Skeletal muscle cell (primary cell): ENCODE results near the gene MTG2.

Experiments used
- DNase-seq: peaks from one replicate; pipeline ENCODE4 v3.0.0-alpha.2; 2010; ENCODE audit warnings: low read depth
- H3K4me3 ChIP-seq: 2 replicates; pipeline ENCODE4 v1.5.1; 2011; ENCODE audit warnings: low read depth, mild to moderate bottlenecking, control low read depth, low read length, moderate library complexity

MTG2 gene, protein sequence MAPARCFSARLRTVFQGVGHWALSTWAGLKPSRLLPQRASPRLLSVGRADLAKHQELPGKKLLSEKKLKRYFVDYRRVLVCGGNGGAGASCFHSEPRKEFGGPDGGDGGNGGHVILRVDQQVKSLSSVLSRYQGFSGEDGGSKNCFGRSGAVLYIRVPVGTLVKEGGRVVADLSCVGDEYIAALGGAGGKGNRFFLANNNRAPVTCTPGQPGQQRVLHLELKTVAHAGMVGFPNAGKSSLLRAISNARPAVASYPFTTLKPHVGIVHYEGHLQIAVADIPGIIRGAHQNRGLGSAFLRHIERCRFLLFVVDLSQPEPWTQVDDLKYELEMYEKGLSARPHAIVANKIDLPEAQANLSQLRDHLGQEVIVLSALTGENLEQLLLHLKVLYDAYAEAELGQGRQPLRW

DNA sequence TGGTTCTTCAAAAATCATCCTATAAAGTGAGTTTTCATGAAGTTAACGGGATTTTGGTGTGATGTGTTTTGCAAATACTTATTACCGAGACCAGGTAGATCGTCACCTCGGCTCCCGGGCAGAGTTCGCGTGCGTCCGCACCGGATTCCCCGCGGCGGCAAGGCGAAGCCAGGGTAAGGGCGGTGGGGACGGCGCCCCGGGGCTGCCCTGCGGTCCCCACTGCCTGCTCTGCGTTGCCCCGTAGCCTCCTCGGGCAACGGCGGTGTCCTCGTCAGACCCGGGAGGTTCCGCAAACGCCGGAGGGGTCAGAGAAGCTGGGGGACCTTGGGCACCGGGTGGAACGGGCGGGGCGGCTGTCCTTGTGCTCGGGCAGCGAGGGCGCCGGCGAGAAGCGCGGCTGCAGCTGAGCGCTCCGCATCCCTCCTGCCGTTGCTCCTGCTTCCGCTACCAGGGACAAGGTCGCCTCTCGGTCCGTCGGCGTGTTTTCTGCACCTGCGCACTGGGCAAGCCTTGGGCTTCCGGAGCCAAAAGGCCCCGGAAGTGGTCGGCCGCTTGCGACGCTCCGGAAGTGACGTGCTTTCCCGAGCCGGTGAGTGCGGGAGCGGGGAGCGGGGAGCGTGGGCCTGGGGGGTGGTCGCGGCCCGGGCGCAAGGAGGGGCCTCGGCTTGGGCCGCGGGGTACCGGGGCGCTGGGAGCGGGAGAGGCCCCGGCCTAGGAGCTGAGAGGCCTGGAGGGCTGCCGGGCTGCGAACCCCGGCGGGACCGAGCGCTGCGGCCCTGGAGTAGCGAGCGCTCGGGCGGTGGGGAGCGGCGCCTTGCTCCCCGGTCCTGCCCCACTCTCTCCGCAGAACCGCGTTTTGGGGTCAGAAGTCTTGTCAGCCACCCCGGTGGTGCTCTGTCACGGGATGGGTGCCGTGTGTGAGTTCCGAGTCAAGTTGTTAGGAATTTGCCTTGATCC lies at the start of gene MTG2:
Gene MTG2 (plus strand): TSS at position 560 of the 957 bp plus-strand sequence. CDS start 10,393 bp downstream, outside the sequence.
- H3K4me3 ChIP-seq, result peak within 1 kb of the TSS; percentile 99
- peak; percentile 80 for DNase-seq

DNA sequence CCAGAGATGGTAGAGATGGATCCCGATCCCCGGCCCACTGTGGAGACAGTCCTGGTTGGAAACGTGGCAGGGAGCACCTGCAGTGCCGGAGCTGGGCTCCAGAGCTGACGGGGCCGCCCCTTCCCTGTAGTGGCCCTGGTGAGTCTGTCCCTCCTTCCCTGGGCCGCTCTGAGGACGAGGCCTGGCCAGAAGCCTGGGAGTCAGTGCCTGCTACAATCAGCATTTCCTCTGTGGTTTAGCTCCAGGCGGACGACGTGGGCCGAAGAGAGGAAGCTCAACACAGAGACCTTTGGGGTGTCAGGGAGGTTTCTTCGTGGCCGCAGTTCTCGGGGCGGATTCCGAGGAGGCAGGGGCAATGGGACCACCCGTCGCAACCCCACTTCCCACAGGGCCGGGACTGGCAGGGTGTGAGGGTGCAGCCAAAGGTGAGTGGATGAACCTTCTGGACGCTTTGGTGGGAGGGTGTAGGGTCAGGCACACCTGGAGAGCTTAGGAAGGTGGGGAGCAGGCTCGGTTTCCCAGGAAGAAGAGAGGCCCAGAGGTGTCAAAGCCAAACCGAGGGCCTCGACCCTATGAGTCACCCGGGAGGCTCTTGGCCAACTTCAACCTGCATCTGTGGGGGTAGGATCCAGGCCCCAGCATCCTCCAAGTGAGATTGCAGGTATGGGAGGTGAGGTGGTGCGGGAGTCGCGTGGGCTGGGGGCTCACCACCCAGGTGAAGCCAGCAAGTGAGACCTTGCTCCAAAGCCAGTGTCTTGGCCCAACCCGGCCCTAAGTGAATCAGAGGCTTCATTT lies 49.6 kb upstream of the MTG2 start:
- no peak for DNase-seq
- H3K4me3 ChIP-seq, result no peak overlapping the region

DNA sequence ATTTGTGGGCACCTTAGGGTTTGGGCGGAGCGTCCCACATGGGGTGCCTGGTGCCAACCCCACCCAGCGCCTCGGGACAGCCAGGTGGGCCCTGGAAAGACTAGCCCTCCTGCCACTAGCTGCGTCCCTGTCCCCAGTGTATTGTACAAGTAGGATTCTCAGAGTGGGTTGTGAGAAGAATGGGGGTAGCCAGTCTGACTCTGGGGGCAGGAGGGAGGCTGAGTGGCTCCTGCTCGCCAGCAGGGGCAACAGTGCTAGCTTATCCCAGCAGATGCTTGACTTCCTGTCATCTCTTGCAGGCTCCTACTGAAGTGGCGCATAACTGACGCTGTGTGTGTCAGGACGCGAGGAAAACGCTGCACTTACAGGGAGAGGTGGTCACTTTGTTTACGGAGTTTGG lies 49.0 kb upstream of the MTG2 start:
- no peak overlapping the region for H3K4me3 ChIP-seq
- no peak for DNase-seq

DNA sequence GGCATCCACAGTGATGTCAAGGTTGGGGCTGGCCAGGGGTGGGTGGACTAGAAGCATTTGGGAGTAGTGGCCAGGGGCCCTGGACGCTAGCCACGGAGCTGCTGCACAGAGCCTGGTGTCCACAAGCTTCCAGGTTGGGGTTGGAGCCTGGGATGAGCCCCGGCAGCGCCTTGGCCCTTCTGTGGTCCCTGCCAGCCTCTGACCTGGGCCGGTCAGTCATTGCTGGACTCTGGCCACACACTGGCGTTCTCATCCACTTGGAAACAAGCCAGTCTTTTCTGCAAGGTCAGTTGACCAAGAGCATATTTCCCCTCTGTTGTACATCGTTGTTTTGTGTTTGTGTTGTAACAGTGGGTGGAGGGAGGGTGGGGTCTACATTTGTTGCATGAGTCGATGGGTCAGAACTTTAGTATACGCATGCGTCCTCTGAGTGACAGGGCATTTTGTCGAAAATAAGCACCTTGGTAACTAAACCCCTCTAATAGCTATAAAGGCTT lies 48.0 kb upstream of the MTG2 start:
- H3K4me3 ChIP-seq, result no peak overlapping the region
- no peak for DNase-seq

DNA sequence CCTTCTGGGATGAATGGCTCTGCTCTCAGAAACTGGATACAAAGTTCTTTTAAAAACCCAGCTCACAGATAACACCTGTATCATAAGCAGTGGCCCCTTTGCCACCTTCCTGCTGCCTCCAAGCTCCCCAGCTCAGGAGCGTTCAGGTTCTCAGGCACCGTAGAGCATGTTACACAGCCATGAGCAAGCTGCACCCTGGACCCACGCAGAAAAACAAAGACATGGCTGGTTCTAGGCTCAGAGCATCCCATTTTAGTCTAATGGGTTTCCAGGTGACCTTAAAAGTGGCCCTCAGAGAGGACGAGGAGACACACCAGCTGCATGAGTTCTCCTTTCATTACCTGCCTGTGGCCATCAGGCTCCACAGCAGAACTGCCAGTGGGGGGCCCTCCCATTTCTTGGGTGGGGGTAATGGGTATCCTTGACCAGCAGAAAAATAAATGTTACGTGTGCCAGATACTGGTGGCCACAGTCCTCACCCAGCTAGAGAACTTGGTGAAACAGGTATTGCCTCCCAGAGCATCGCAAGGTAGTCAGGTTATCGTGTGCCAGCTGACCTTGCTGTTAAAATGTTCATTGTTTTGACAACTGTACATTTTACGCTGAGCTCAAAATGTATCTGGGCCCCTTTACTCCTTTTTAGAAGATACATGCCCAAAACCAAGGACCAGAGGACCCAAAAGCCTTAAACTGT lies 47.1 kb upstream of the MTG2 start:
- no peak overlapping the region for H3K4me3 ChIP-seq
- DNase-seq, result no peak

DNA sequence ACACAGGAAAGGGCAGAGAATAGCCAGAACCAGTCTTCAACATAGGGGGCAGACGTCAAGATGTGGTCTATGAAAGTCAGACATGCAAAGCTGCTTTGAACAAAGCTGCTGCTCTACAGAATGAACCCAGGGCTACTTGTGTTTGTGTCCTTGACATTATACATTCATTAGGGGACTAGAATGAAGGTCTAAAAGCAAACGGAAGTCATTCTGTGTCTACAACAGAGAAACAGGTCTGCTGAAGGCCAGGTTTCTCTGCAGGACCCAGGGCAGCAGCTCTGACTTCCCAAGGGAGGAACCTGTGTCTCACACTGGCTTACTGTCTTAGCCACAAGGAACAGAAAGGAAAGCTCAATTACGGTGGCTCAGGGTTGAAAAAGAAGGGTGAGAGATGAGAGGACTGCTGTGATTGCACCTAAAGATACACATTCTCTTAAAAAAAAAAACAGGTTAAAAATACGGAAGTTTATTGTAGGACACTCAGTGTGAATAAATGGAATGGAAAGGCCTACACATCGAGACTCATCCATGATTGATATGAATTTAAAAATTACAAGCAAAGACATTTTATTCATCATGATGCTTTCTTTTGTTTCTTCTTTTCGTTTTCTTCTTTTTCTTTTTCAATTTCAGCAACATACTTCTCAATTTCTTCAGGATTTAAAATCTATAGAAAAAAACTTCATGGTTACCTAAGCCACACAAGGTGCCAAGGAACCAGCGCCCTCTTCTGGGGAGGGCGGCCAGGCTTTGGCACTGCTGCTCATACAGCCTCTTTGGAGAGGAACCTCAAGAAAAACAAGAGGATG lies 46.3 kb upstream of the MTG2 start:
- DNase-seq, result no peak
- no peak overlapping the region for H3K4me3 ChIP-seq

DNA sequence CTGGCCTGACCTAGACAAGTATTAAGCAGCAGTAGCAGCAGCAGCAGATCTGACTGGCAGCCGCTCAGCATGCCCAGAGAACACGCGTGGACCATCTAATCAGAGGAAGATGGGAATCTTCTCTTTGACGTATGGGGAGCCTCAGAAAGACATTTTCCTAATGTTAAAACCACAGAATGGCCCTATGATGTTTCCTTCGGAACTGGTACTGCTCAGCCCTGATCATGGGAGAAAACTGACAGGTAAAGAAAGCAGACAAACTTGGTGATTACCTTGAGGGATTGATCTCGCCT lies 45.8 kb upstream of the MTG2 start:
- no peak for DNase-seq

DNA sequence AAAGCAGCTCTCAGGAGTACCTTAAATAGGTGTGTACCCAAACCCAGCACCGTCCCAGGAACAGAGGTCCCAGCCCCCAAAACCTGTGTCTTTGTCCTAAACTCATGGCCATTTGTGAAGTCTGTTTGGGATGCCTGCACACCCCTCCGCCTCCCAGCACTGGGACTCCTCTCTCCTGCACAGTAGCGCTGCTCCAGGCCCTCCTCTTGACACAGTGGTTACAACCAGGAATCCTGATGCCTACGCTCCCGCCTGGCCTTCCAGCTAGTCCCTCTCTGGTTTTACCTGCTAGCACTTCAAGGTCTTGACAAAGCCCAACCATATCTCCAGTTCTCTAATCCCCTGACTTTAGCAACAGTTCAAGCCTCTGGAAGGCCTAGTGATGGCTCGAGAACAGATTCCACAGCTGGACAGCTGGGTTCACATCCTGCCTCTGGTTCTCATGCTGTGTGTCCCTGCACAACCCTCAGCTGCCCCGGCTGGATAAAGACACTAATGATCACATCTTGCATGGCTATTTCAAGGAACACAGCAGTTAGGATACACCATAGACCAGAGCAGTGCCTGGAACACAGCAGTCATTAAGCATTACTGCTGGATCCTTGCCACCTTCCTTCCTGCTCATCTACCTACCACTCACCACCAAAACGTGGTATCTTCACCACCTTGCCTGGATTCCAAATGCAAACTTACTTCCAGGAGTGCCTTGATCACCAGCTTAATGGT lies 45.2 kb upstream of the MTG2 start:
- H3K4me3 ChIP-seq, result no peak overlapping the region
- DNase-seq, result no peak

More for the DNA sequence above, 45.8 kb upstream of the MTG2 start:
- H3K4me3 ChIP-seq, result no peak overlapping the region

DNA sequence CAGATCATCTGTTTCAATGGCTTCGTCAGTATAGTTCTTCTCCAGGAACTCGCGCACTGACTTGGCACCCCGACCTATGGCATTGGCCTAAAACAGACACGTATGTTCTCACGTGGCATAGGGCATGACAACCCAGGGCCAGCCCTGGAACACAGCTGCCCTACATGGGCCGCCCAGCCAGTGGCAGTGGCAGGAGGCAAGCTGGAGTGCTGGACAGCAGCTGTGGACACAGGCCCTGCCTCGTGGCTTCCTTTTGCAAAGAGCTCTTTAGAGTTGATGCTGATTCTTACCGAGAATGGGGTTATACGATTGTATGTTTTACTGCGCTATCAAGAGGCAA lies 44.7 kb upstream of the MTG2 start:
- DNase-seq, result no peak

DNA sequence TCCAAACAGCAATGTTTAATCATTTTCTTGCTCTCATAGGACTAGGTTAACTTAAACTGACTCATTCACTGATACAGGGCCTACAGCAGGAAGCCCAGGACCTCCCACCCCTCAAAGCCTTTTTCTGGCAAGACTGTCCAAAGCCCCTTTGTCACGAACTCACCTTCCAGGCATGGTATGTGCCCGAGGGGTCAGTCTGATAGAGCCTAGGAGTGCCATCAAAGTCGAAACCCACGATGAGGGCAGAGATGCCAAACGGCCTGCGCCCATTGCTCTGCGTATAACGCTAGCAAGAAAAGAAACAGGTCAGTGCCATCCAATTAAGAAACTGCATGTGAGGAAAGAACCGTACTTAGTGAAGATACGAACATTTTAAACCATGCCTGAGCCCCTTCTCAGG lies 43.9 kb upstream of the MTG2 start:
- DNase-seq, result no peak
- H3K4me3 ChIP-seq, result no peak overlapping the region

More for the DNA sequence above, 44.7 kb upstream of the MTG2 start:
- H3K4me3 ChIP-seq, result no peak overlapping the region

DNA sequence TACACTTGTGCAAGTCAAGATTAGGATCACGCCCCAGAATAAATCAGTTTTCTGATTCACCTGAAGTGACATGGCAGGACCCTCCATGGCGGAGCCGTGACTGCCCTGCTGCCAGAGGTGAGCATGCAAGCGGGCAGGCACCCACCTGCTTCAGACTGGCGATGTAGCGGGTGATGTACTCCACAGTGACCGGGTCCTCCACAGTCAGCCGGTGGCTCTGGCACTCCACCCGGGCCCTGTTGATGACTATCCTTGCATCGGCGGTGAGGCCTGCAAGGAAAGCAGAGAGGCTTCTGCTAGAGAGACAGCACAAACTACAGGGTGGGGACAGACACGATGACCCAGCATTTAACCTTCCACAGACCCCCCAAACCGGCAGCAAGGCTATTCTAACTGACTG lies 43.2 kb upstream of the MTG2 start:
- no peak for DNase-seq

DNA sequence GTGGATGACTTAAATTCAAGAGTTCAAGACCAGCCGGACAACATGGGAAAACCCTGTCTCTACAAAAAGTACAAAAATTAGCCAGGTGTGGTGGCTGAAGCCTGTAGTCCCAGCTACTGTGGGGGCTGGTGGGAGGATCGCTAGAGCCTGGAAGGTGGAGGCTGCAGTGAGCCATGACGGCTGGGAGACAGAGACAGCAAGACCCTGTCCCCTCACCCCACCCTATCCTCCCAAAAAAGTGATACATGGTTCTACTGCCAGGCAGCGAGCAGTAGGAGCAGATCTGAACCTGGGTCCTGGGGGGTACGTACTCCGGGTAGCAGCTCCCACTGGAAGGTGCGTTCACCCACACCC lies 41.8 kb upstream of the MTG2 start:
- no peak for DNase-seq
- H3K4me3 ChIP-seq, result no peak overlapping the region

More for the DNA sequence above, 43.2 kb upstream of the MTG2 start:
- H3K4me3 ChIP-seq, result no peak overlapping the region

DNA sequence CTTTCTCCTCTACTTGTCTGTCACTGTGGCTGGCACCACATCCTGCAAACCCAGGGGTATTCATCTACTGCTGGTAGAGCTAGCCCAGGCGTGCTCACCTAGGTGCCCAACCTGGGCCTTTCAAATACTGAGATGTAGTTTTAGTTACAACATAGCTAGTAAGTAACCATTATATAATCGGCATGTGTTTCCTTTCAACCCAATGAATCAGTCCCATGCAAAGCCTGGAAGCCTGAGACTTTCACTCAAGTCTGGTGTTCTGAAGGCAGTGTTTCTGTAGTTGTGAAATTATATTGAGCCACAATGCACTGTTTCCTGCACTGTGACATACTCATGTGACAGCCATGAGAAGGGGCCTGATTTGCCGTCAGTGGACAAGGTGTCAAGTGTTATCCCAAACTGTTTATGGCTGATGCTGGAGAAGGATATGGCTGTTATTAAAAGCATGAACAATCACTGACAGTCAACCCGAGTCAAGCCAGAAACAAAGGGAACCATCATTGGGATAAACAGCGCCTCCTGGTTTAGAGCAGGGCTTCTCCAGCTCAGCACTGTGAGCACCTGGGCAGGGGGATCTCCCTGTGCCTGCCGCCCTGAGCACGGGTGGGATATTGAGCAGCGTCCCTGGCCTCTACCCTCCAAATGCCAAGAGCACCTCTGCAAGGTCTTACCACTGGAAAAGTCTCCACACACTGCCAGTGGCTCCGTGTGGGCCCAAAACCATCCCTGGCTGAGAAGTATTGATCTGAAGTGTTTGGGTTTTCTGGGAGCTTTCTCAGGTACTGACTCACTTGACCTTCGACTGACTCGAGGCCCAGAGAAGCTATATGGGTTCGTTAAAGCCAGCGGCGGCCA lies 41.2 kb upstream of the MTG2 start:
- no peak for DNase-seq
- H3K4me3 ChIP-seq, result peak overlapping the region; percentile 78

DNA sequence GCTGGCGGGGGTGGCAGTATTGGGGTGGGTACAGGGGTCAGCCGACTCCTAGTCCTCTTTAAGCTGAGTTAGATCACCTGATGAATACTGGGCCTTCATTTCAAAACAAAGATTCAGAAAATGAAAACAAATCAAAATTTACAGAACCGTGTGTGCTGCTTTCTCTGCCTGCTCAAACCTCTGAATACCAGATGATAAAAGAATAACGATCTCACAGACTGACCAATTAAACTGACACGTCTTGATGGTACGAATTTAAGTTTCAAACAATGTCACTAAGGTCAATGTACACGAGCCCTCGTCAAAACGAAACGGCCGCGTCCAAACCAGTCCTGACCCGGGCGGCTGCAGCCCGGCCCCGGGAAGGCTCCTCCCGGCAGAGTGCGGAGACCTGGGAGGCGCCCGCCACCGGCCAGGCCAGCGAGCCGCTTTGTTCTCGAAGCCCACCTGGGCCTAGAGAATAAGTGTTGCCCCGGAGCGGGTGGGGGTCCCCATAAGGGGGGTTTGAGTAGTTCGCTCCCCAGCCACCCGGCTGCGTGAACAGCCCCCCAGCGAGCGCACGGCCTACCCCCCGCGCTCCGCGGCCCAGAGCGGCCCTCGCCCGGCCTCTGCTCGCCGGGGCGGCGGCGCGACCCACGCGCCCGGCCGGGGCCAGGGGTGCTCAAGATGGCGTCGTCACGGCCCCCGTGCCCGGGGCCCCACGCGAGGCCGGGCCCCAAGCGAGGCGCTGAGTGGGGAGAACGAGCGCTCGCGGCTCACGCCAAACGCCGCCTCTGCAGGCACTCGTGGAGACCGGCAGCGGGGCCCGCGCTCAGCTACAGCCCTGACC lies 40.4 kb upstream of the MTG2 start:
- DNase-seq, result no peak
- H3K4me3 ChIP-seq, result peak overlapping the region; percentile 78

DNA sequence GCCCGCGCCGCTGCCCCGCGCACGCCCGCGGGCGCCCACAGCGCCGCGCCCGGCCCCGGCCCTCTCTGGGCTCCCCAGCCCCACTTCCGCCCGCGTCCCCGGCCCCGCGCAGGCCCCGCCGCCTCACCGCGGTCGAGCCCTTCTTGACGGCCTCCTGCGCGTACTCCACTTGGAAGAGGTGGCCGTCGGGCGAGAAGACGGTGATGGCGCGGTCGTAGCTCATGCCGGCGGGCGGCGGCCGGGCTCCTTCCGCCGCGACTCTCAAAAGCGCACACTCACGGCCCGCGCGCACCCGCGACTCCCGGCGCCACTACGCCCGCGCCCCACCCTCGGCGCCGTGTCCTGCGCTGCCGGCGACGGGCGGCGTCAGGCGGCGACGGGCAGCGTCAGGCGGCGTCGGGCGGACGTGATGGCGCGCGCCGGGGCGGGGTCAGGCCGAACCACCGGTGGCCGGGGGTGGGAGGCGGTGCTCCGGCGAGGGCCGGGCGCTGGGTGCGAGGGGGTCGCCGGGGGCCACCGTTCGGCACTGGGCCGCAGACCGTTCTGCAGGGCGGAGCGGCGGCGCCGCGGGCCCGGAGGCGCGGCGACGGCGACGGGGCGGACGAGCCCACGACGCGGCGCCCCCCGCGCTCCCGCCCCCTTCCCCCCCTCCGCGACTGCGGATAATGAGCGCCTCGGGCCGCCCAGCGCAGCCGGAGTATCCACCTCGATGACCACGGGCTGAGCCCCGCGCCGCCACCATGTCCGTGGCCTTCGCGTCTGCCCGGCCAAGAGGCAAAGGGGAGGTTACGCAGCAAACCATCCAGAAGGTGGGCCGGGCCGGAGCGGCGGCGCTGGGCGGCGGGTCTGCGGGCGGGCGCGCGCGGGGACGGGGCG lies 39.5 kb upstream of the MTG2 start, which contains the start of the genes PSMA7 and SS18L1:
Gene PSMA7 (minus strand): TSS at position 314 of the 876 bp plus-strand sequence. CDS start 91 bp downstream, at position 223.
Gene SS18L1 (plus strand): TSS at position 689 of the 876 bp plus-strand sequence. CDS start 52 bp downstream, at position 741.
- peak; percentile 49 for DNase-seq
- peak within 1 kb of the TSS; percentile 78 for H3K4me3 ChIP-seq
